A673 (cell line): ENCODE results near the gene TMEM125. TPM values are rescaled to one million over a fixed set of nuclear protein-coding genes. Genes with fewer than 3 reads are reported as not detected.

Source experiments
- BruUV-seq: library from RNA; stranded (reverse); fragments of 400-500 nt; replicated peaks from 2 replicates; lab custom pipeline; 2021; lab: Mats Ljungman, UMichigan
- CTCF ChIA-PET: fragments of 300-600 bp; sonication (Branson Sonifier 250); formaldehyde crosslinking; loops from one replicate; lab custom pipeline; 2022; ENCODE audit warnings: antibody characterized with exemption; lab: Charles Lee
- POLR2A ChIA-PET: fragments of 300-600 bp; sonication (Branson Sonifier 250); formaldehyde crosslinking; loops from one replicate; lab custom pipeline; 2022; ENCODE audit warnings: antibody characterized with exemption; ENCODE audit not compliant: low non-redundant PET; lab: Charles Lee
- DNase-seq: peaks from one replicate; pipeline ENCODE4 v3.0.0-alpha.2; 2015; ENCODE audit warnings: low spot score
- H3K27ac ChIP-seq: fragments of 200-600 bp; sonication (generic); 2 replicates; pipeline ENCODE4 v1.5.1; 2016; ENCODE audit warnings: mixed run types, low read depth, mild to moderate bottlenecking, mixed read lengths, antibody characterized with exemption, low read length; ENCODE audit not compliant: poor library complexity, severe bottlenecking
- H3K27me3 ChIP-seq: fragments of 200-600 bp; sonication (generic); replicated peaks from 2 replicates; pipeline ENCODE4 v1.6.1; 2017; ENCODE audit warnings: mixed run types, low read depth, mild to moderate bottlenecking, mixed read lengths, antibody characterized with exemption, low read length; ENCODE audit not compliant: insufficient read depth, poor library complexity
- H3K36me3 ChIP-seq: fragments of 200-600 bp; sonication (generic); 2 replicates; pipeline ENCODE4 v1.6.1; 2016; ENCODE audit warnings: mixed run types, mild to moderate bottlenecking, mixed read lengths, antibody characterized with exemption, low read length; ENCODE audit not compliant: insufficient read depth, poor library complexity, severe bottlenecking
- H3K4me1 ChIP-seq: fragments of 200-600 bp; sonication (generic); 2 replicates; pipeline ENCODE4 v1.6.1; 2017; ENCODE audit warnings: mixed run types, mild to moderate bottlenecking, mixed read lengths, antibody characterized with exemption, low read length; ENCODE audit not compliant: insufficient read depth, poor library complexity, severe bottlenecking
- H3K4me3 ChIP-seq: fragments of 200-600 bp; sonication (generic); 2 replicates; pipeline ENCODE4 v1.5.1; 2016; ENCODE audit warnings: low read depth, mixed run types, mild to moderate bottlenecking, mixed read lengths, low read length; ENCODE audit not compliant: poor library complexity, severe bottlenecking
- H3K9me3 ChIP-seq: fragments of 200-600 bp; sonication (generic); 2 replicates; pipeline ENCODE4 v1.6.1; 2016; ENCODE audit warnings: mixed run types, low read depth, mild to moderate bottlenecking, mixed read lengths, antibody characterized with exemption, low read length; ENCODE audit not compliant: poor library complexity, severe bottlenecking
- CTCF ChIP-seq: fragments of 300-800, 200-600 bp; sonication (generic); conservative IDR thresholded peaks from 2 replicates; pipeline ENCODE4 v1.5.1; 2017; ENCODE audit warnings: low read depth, mild to moderate bottlenecking, antibody characterized with exemption, low read length, moderate library complexity, mixed read lengths
- EZH2 ChIP-seq: fragments of 200-600 bp; sonication (generic); IDR thresholded peaks from 2 replicates; pipeline ENCODE4 v1.6.1; 2017; ENCODE audit warnings: borderline replicate concordance, low read depth, mild to moderate bottlenecking, mixed read lengths, antibody characterized with exemption, low read length; ENCODE audit not compliant: poor library complexity, severe bottlenecking
- intact Hi-C: fragments of 100-400 bp; cut with micrococcal nuclease; formaldehyde crosslinking; loops from one replicate; pipeline ENCODE4 v1.10.0; 2022; ENCODE audit not compliant: unreplicated experiment
- total RNA-seq: library from RNA; stranded (reverse); gene quantifications from 2 replicates; pipeline ENCODE4 v1.2.3, GENCODE V29; 2021

Gene TMEM125
- total RNA-seq, 1 experiment from 2014 or later, result not detected

- no TSS peak for BruUV-seq
- no peak for TF ChIP-seq CTCF
- Histone ChIP-seq H3K27me3 (no peaks in the 10 kb centered on the region), H3K4me3 (no peak overlapping the region), H3K36me3 (no peaks in the 10 kb centered on the region), H3K27ac (no peak overlapping the region), H3K9me3 (no peaks in the 10 kb centered on the region), H3K4me1 (no peaks in the 10 kb centered on the region)
- CTCF ChIA-PET, result no interaction called here
- intact Hi-C loops, result no loop called here
- no peak for DNase-seq
- POLR2A ChIA-PET, result no interaction called here
These were observed 14.8 kb downstream of the TMEM125 start for GRCh38 chr1:43284546-43285110.

- CTCF ChIA-PET, result no interaction called here
- DNase-seq, result no peak
These were observed 15.6 kb downstream of the TMEM125 start, which contains the start of gene C1orf210 for GRCh38 chr1:43285269-43285990. Gene C1orf210, minus strand, starts transcription at chr1:43285581. Its CDS starts 2,311 bp downstream, at chr1:43283270.

GRCh38 chr1:43286115-43286514, 16.3 kb downstream of the TMEM125 start:
- Histone ChIP-seq H3K9me3 (no peaks in the 10 kb centered on the region), H3K4me3 (no peak overlapping the region), H3K4me1 (no peaks in the 10 kb centered on the region), H3K27me3 (no peaks in the 10 kb centered on the region), H3K27ac (no peak overlapping the region), H3K36me3 (no peaks in the 10 kb centered on the region)
- intact Hi-C loops, result no loop called here
- no TSS peak for BruUV-seq
- ChIA-PET POLR2A (no interaction called here), CTCF (no interaction called here)
- TF ChIP-seq EZH2 (no peak), CTCF (no peak)
- no peak for DNase-seq

More at GRCh38 chr1:43285269-43285990, 15.6 kb downstream of the TMEM125 start, which contains the start of gene C1orf210:
- Histone ChIP-seq H3K27ac (no peak within 1 kb of the TSS), H3K27me3 (no peaks in the 10 kb centered on the region), H3K9me3 (no peaks in the 10 kb centered on the region), H3K4me1 (no peaks in the 10 kb centered on the region), H3K36me3 (no peaks in the 10 kb centered on the region), H3K4me3 (no peak within 1 kb of the TSS)
- intact Hi-C loops, result no loop called here
- no TSS peak for BruUV-seq
- TF ChIP-seq EZH2 (no peak), CTCF (no peak)
- POLR2A ChIA-PET, result no interaction called here
